Measurements from ENCODE around the gene LRRC4C. TPM values are rescaled to one million over a fixed set of nuclear protein-coding genes. Genes with fewer than 3 reads are reported as not detected.

Gene LRRC4C
- total and polyA plus RNA-seq, 4 donors: 0.10 to 0.93 (median 0.30) TPM

DNA sequence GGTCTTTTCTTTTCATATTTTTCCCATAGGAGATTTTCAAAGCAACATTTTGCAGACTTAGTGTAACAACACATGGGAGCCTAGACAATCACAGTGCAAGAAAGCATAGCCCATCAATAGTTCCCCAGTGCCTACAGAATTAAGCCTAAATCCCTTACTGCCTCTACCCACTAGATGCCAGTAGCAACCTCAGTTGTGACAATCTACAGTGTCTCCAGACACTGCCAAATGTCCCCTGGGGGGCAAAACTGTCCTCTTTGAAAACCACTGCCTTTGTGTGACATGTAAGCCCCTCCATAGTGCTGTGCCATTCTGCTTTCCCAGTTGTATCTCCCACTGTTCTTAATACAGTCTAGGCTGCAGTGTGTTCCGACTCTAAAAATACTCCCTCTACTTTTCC, 1329.0 kb downstream of the LRRC4C start:
- 79% methylated on average over 1 of the region's 1 CpG for WGBS
- no peaks in the 10 kb centered on the region for H3K4me1 ChIP-seq (ENCODE audit: control insufficient read depth in 4 of 4, insufficient read depth in 4 of 4, low read length in 3 of 4)
- no peaks in the 10 kb centered on the region for H3K9me3 ChIP-seq (ENCODE audit: control insufficient read depth in 4 of 4, low read length in 3 of 4)
- DNase-seq (ENCODE audit: low spot score): no peak
- H3K9ac ChIP-seq (ENCODE audit: low read depth in 1 of 2, low read length in 2 of 2): no peak overlapping the region
- H3K4me3 ChIP-seq (ENCODE audit: low read depth in 1 of 3, low read length in 3 of 3): no peak overlapping the region
- TF ChIP-seq, protein P1, sequence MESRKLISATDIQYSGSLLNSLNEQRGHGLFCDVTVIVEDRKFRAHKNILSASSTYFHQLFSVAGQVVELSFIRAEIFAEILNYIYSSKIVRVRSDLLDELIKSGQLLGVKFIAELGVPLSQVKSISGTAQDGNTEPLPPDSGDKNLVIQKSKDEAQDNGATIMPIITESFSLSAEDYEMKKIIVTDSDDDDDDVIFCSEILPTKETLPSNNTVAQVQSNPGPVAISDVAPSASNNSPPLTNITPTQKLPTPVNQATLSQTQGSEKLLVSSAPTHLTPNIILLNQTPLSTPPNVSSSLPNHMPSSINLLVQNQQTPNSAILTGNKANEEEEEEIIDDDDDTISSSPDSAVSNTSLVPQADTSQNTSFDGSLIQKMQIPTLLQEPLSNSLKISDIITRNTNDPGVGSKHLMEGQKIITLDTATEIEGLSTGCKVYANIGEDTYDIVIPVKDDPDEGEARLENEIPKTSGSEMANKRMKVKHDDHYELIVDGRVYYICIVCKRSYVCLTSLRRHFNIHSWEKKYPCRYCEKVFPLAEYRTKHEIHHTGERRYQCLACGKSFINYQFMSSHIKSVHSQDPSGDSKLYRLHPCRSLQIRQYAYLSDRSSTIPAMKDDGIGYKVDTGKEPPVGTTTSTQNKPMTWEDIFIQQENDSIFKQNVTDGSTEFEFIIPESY (IDR thresholded peaks at IDR 0.05): no peak
- TF ChIP-seq JUND (IDR thresholded peaks at IDR 0.05): no peak
- TF ChIP-seq GABPA (IDR thresholded peaks at IDR 0.05 in 1 of 2, conservative IDR thresholded peaks at IDR 0.05 in 1 of 2): no peak
- peak; percentile 26 to 47 for TF ChIP-seq RAD21 (IDR thresholded peaks at IDR 0.05)
- TF ChIP-seq YY1 (IDR thresholded peaks at IDR 0.05): no peak
- no peak for TF ChIP-seq SP1 (IDR thresholded peaks at IDR 0.05)
- TF ChIP-seq, protein P2, sequence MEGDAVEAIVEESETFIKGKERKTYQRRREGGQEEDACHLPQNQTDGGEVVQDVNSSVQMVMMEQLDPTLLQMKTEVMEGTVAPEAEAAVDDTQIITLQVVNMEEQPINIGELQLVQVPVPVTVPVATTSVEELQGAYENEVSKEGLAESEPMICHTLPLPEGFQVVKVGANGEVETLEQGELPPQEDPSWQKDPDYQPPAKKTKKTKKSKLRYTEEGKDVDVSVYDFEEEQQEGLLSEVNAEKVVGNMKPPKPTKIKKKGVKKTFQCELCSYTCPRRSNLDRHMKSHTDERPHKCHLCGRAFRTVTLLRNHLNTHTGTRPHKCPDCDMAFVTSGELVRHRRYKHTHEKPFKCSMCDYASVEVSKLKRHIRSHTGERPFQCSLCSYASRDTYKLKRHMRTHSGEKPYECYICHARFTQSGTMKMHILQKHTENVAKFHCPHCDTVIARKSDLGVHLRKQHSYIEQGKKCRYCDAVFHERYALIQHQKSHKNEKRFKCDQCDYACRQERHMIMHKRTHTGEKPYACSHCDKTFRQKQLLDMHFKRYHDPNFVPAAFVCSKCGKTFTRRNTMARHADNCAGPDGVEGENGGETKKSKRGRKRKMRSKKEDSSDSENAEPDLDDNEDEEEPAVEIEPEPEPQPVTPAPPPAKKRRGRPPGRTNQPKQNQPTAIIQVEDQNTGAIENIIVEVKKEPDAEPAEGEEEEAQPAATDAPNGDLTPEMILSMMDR (IDR thresholded peaks at IDR 0.05; ENCODE audit: low read depth, low read length, missing input control): peak; percentile 7
- TF ChIP-seq NR2F2 (IDR thresholded peaks at IDR 0.05): no peak
- no peak for TF ChIP-seq HNF4G (IDR thresholded peaks at IDR 0.05)
- no peaks in the 10 kb centered on the region for H3K36me3 ChIP-seq (ENCODE audit: control insufficient read depth in 4 of 4, insufficient read depth in 3 of 4, low read depth in 1 of 4, low read length in 3 of 4)
- H3K27me3 ChIP-seq (ENCODE audit: control insufficient read depth in 4 of 4, insufficient read depth in 4 of 4, low read length in 3 of 4): peaks cover 0 to 3% (median 0%) of the 10 kb centered on the region in 4 donors
- no peak overlapping the region for H3K27ac ChIP-seq (ENCODE audit: low read depth in 1 of 2, low read length in 2 of 2)

DNA sequence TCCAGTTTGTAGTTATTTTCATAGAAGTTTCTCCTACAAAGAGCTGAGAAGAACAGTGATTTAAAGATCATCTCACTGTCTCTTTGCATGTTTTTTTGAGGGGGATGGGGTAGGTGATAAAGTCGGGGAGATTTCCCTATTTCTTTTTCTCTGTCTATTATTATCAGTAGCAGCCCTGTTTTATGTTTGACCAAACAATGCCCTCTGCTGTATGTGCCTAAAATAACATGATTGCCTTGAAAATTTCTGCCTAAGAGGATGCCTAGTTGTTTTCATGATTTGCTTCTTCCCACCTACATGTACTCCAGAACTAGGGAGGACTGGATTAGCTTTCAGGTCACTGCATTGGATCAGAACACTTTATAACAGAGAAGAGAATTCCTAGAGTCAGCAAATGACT, 1330.2 kb downstream of the LRRC4C start:
- H3K9ac ChIP-seq (ENCODE audit: low read depth in 1 of 2, low read length in 2 of 2): no peak overlapping the region
- H3K27me3 ChIP-seq (ENCODE audit: control insufficient read depth in 4 of 4, insufficient read depth in 4 of 4, low read length in 3 of 4): peaks cover 0 to 3% (median 0%) of the 10 kb centered on the region in 4 donors
- no peak overlapping the region for H3K27ac ChIP-seq (ENCODE audit: low read depth in 1 of 2, low read length in 2 of 2)
- no peaks in the 10 kb centered on the region for H3K36me3 ChIP-seq (ENCODE audit: control insufficient read depth in 4 of 4, insufficient read depth in 3 of 4, low read depth in 1 of 4, low read length in 3 of 4)
- H3K4me1 ChIP-seq (ENCODE audit: control insufficient read depth in 4 of 4, insufficient read depth in 4 of 4, low read length in 3 of 4): no peaks in the 10 kb centered on the region
- WGBS: 2% methylated on average over 1 of the region's 1 CpG
- no peak overlapping the region for H3K4me3 ChIP-seq (ENCODE audit: low read depth in 1 of 3, low read length in 3 of 3)
- no peaks in the 10 kb centered on the region for H3K9me3 ChIP-seq (ENCODE audit: control insufficient read depth in 4 of 4, low read length in 3 of 4)
- TF ChIP-seq, protein P1 (IDR thresholded peaks at IDR 0.05): no peak
- TF ChIP-seq, protein P2 (IDR thresholded peaks at IDR 0.05; ENCODE audit: low read depth, low read length, missing input control): peak; percentile 43
- TF ChIP-seq FOXA1 (IDR thresholded peaks at IDR 0.05): no peak
- TF ChIP-seq EGR1 (IDR thresholded peaks at IDR 0.05; ENCODE audit: low read depth in 2 of 2): no peak
- peak; percentile 65 to 73 for TF ChIP-seq RAD21 (IDR thresholded peaks at IDR 0.05)
- no peak for TF ChIP-seq JUND (IDR thresholded peaks at IDR 0.05)
- no peak for TF ChIP-seq YY1 (IDR thresholded peaks at IDR 0.05)
- no peak for TF ChIP-seq TAF1 (conservative IDR thresholded peaks at IDR 0.05)
- DNase-seq (ENCODE audit: low spot score): no peak

Measured in liver (tissue), 9 donors.